ENCODE results near the gene RAB1A. TPM values are rescaled to one million over a fixed set of nuclear protein-coding genes. Genes with fewer than 3 reads are reported as not detected.

RAB1A gene
- total and polyA plus RNA-seq, 9 of the 15 experiments (the other 6 are each of a cell fraction or from before 2014, with no cell fraction given) = 43.8 to 163 (median 67.7) TPM

DNA sequence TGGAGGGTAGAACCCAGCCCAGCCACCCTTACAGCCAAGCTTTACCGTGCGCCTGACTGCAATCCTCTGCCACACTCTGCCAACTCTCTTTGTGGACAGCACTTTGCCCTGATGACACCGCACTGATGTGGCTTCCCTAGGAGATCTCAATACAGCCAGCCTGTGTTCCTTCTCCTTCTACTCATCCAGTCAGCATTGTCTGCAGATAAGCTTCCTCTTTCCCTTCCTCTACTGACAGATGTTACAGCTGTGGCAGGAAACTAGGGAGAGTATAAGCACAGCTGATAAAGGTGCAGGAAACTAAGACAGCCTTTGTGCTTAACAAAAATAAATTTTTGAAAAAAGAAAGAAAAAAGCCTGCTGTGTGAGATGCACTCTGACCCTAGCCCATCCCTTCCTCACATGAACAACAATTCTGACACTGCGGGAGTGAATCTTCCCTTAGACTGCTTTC, 48.6 kb downstream of the RAB1A start (continued):
- TF ChIP-seq, protein P1, sequence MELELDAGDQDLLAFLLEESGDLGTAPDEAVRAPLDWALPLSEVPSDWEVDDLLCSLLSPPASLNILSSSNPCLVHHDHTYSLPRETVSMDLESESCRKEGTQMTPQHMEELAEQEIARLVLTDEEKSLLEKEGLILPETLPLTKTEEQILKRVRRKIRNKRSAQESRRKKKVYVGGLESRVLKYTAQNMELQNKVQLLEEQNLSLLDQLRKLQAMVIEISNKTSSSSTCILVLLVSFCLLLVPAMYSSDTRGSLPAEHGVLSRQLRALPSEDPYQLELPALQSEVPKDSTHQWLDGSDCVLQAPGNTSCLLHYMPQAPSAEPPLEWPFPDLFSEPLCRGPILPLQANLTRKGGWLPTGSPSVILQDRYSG (tag; conservative IDR thresholded peaks at IDR 0.05; ENCODE audit: low read depth) = no peak
- TF ChIP-seq HSF4 (CRISPR knock-in tag; IDR thresholded peaks at IDR 0.05; ENCODE audit: borderline replicate concordance) (no peak), ZSCAN32 (CRISPR knock-in tag; IDR thresholded peaks at IDR 0.05) (no peak), ZNF551 (CRISPR knock-in tag; IDR thresholded peaks at IDR 0.05) (no peak), ZKSCAN3 (CRISPR knock-in tag; IDR thresholded peaks at IDR 0.05) (no peak), ZNF197 (CRISPR knock-in tag; IDR thresholded peaks at IDR 0.05; ENCODE audit: low read depth) (no peak), DACH1 (IDR thresholded peaks at IDR 0.05; ENCODE audit: partially characterized antibody) (peak; percentile 35), GABPA (tag; conservative IDR thresholded peaks at IDR 0.05; ENCODE audit: low read depth) (no peak), GABPB1 (CRISPR knock-in tag; IDR thresholded peaks at IDR 0.05) (no peak), ELF1 (tag; IDR thresholded peaks at IDR 0.05) (no peak), ZNF134 (CRISPR knock-in tag; conservative IDR thresholded peaks at IDR 0.05) (no peak), SMAD3 (CRISPR knock-in tag; conservative IDR thresholded peaks at IDR 0.05) (no peak), RAD21 (CRISPR knock-in tag; conservative IDR thresholded peaks at IDR 0.05 in 1 of 2, IDR thresholded peaks at IDR 0.05 in 1 of 2) (0 out of 4 replicates have a peak, but pooled peaks of 1 of the 2 experiments have one; percentile 1), ZNF589 (CRISPR knock-in tag; IDR thresholded peaks at IDR 0.05; ENCODE audit: low read depth) (no peak), MLLT1 (IDR thresholded peaks at IDR 0.05) (no peak), KAT7 (CRISPR knock-in tag; IDR thresholded peaks at IDR 0.05; ENCODE audit: borderline replicate concordance) (no peak), XRCC5 (IDR thresholded peaks at IDR 0.05; ENCODE audit: low read depth, low read length) (no peak), ATF7 (IDR thresholded peaks at IDR 0.05) (no peak), FUS (optimal IDR thresholded peaks at IDR 0.05; ENCODE audit: low read depth, low read length) (no peak), SIN3A (IDR thresholded peaks at IDR 0.05; ENCODE audit: borderline replicate concordance in 2 of 2, control insufficient read depth in 1 of 2, low read depth in 2 of 2, low read length in 2 of 2) (peak in 1 of 2 experiments; percentile 52; a peak in 1 of 4 replicates), SLC30A9 (CRISPR knock-in tag; IDR thresholded peaks at IDR 0.05) (no peak), NFE2 (IDR thresholded peaks at IDR 0.05; ENCODE audit: low read depth) (no peak), ZC3H8 (IDR thresholded peaks at IDR 0.05) (no peak), NFIC (IDR thresholded peaks at IDR 0.05) (peak; percentile 61), DPF2 (IDR thresholded peaks at IDR 0.05) (peak; percentile 83), HEY1 (CRISPR knock-in tag; IDR thresholded peaks at IDR 0.05; ENCODE audit: borderline replicate concordance) (no peak)
- TF ChIP-seq, protein P2, sequence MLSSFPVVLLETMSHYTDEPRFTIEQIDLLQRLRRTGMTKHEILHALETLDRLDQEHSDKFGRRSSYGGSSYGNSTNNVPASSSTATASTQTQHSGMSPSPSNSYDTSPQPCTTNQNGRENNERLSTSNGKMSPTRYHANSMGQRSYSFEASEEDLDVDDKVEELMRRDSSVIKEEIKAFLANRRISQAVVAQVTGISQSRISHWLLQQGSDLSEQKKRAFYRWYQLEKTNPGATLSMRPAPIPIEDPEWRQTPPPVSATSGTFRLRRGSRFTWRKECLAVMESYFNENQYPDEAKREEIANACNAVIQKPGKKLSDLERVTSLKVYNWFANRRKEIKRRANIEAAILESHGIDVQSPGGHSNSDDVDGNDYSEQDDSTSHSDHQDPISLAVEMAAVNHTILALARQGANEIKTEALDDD (IDR thresholded peaks at IDR 0.05) = no peak
- TF ChIP-seq, protein P3, sequence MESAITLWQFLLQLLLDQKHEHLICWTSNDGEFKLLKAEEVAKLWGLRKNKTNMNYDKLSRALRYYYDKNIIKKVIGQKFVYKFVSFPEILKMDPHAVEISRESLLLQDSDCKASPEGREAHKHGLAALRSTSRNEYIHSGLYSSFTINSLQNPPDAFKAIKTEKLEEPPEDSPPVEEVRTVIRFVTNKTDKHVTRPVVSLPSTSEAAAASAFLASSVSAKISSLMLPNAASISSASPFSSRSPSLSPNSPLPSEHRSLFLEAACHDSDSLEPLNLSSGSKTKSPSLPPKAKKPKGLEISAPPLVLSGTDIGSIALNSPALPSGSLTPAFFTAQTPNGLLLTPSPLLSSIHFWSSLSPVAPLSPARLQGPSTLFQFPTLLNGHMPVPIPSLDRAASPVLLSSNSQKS (CRISPR knock-in tag; IDR thresholded peaks at IDR 0.05) = no peak

All from K562 (cell line).